HepG2 (cell line): ENCODE results near the gene RARS1. TPM values are rescaled to one million over a fixed set of nuclear protein-coding genes. Genes with fewer than 3 reads are reported as not detected.

Experiments used
- CHD4 ChIP-seq: fragments of 200-600 bp; sonication (generic); IDR thresholded peaks from 2 replicates; pipeline ENCODE4 v1.7.0; 2017; ENCODE audit warnings: mild to moderate bottlenecking, low read length, borderline replicate concordance
- KDM2A ChIP-seq: sonication (generic); formaldehyde crosslinking; IDR thresholded peaks from 2 replicates; pipeline ENCODE4 v1.4.0; 2020; ENCODE audit warnings: low read depth, missing genetic modification reagents, borderline replicate concordance
- KLF11 ChIP-seq: IDR thresholded peaks from 2 replicates; pipeline ENCODE4 v1.6.1; 2016; ENCODE audit warnings: missing compliant biosample characterization
- NONO ChIP-seq, 2 experiments: fragments of 450-650 bp in 1 of 2; sonication (generic) in 1 of 2; formaldehyde crosslinking in 1 of 2; IDR thresholded peaks in 1 of 2; conservative IDR thresholded peaks in 1 of 2; 2 replicates each; pipeline versions ENCODE4 v1.6.1 to v1.8.0; 2017 to 2022; ENCODE audit warnings: mild to moderate bottlenecking in 1 of 2, missing genetic modification reagents in 1 of 2, moderate library complexity in 1 of 2
- NR0B2 ChIP-seq: sonication (generic); formaldehyde crosslinking; IDR thresholded peaks from 2 replicates; pipeline ENCODE4 v1.4.0; 2020; ENCODE audit warnings: mild to moderate bottlenecking, missing genetic modification reagents
- RAD21 ChIP-seq: fragments of 450-650 bp; formaldehyde crosslinking; IDR thresholded peaks from 2 replicates; pipeline ENCODE4 v1.5.0; 2020; ENCODE audit warnings: mild to moderate bottlenecking
- SP4 ChIP-seq: sonication (generic); formaldehyde crosslinking; IDR thresholded peaks from 2 replicates; pipeline ENCODE4 v1.8.1; 2023; ENCODE audit warnings: mild to moderate bottlenecking, missing genetic modification reagents
- SRSF4 ChIP-seq: fragments of 200-400 bp; formaldehyde crosslinking; IDR thresholded peaks from one replicate; pipeline ENCODE4 v1.6.1; 2018; ENCODE audit warnings: mild to moderate bottlenecking, low read depth, low read length, moderate library complexity; ENCODE audit not compliant: poor library complexity, severe bottlenecking
- TEAD2 ChIP-seq: sonication (generic); formaldehyde crosslinking; IDR thresholded peaks from 2 replicates; pipeline ENCODE4 v1.9.0; 2021; ENCODE audit warnings: missing genetic modification reagents
- ZBTB26 ChIP-seq: IDR thresholded peaks from 2 replicates; pipeline ENCODE4 v1.6.1; 2016; ENCODE audit warnings: missing compliant biosample characterization, missing genetic modification reagents, borderline replicate concordance
- ZBTB3 ChIP-seq: sonication (generic); formaldehyde crosslinking; IDR thresholded peaks from 2 replicates; pipeline ENCODE4 v1.4.0; 2020; ENCODE audit warnings: low read depth, mild to moderate bottlenecking, moderate library complexity, missing genetic modification reagents, borderline replicate concordance
- ZBTB43 ChIP-seq: sonication (generic); formaldehyde crosslinking; conservative IDR thresholded peaks from 2 replicates; pipeline ENCODE4 v1.4.0; 2020; ENCODE audit warnings: missing genetic modification reagents
- ZNF232 ChIP-seq: sonication (generic); formaldehyde crosslinking; IDR thresholded peaks from 2 replicates; pipeline ENCODE4 v1.4.0; 2020; ENCODE audit warnings: missing genetic modification reagents, borderline replicate concordance
- ZNF275 ChIP-seq: sonication (generic); formaldehyde crosslinking; IDR thresholded peaks from 2 replicates; pipeline ENCODE4 v1.8.0; 2022; ENCODE audit warnings: missing genetic modification reagents, mild to moderate bottlenecking, inconsistent platforms, borderline replicate concordance
- ZNF331 ChIP-seq: sonication (generic); formaldehyde crosslinking; IDR thresholded peaks from 2 replicates; pipeline ENCODE4 v1.4.0; 2020; ENCODE audit warnings: missing genetic modification reagents
- ZNF512B ChIP-seq: sonication (generic); formaldehyde crosslinking; IDR thresholded peaks from 2 replicates; pipeline ENCODE4 v1.5.1; 2020; ENCODE audit warnings: missing genetic modification reagents, mild to moderate bottlenecking, borderline replicate concordance
- ZNF770 ChIP-seq: sonication (generic); formaldehyde crosslinking; IDR thresholded peaks from 2 replicates; pipeline ENCODE4 v1.5.0; 2020; ENCODE audit warnings: mild to moderate bottlenecking, missing genetic modification reagents
- polyA plus RNA-seq, 8 experiments: library from polyadenylated mRNA; depleted of rRNA in 3 of 8; stranded (reverse) in 7 of 8; unstranded in 1 of 8; fragments of >200 nt; fragmentation: Illumina TruSeq in 4 of 8; extraction: Trizol in 4 of 8; gene quantifications; 2 replicates each; pipeline versions ENCODE4 v1.2.1 to v1.2.3, GENCODE V29; 2011 to 2016; ENCODE audit warnings: low read depth in 4 of 8, missing spikeins in 1 of 8, mixed read lengths in 1 of 8; ENCODE audit not compliant: insufficient read depth in 1 of 8
- total RNA-seq, 5 experiments: library from RNA; depleted of rRNA; stranded (reverse); fragments of >200 nt; fragmentation: Illumina TruSeq; extraction: Trizol; gene quantifications; 2 replicates each; pipeline ENCODE4 v1.2.3, GENCODE V29; 2016; ENCODE audit warnings: low read depth in 1 of 5

RARS1 gene
- total and polyA plus RNA-seq, 2 of the 13 experiments (the other 11 are each of a cell fraction or from before 2014, with no cell fraction given), result 54.6 to 170 TPM

GRCh38 chr5:168486136-168486879 is at the start of gene RARS1 (continued):
- TF ChIP-seq ZNF512B (CRISPR knock-in tag) (no peak), NONO (IDR thresholded peaks at IDR 0.05) (no peak), NONO (CRISPR knock-in tag; conservative IDR thresholded peaks at IDR 0.05) (peak; percentile 96), ZNF331 (CRISPR knock-in tag) (peak; percentile 83), TEAD2 (no peak), KDM2A (CRISPR knock-in tag) (peak; percentile 98), SRSF4 (no peak), ZBTB26 (CRISPR knock-in tag) (peak; percentile 88; the same call in 1 of the 2 replicates), ZNF770 (CRISPR knock-in tag) (peak; percentile 36; the same call in 1 of the 2 replicates), RAD21 (CRISPR knock-in tag) (peak; percentile 81), CHD4 (no peak), SP4 (CRISPR knock-in tag) (peak; percentile 85), ZNF275 (CRISPR knock-in tag) (no peak), ZNF232 (CRISPR knock-in tag) (peak; percentile 76; the same call in 1 of the 2 replicates), ZBTB43 (CRISPR knock-in tag) (0 out of 2 replicates have a peak, but pooled peaks have one; percentile 32), NR0B2 (no peak), ZBTB3 (CRISPR knock-in tag) (peak; percentile 28; the same call in 1 of the 2 replicates), KLF11 (CRISPR knock-in tag) (0 out of 2 replicates have a peak, but pooled peaks have one; percentile 21)
